GM18861 (cell line): Measurements from ENCODE around the gene RPN2.
A peak's percentile ranks its signal among the peaks of the same experiment; 100 is the strongest.
"Not testable (repeated sequence)": the region's sequence is repeated elsewhere in the genome, so short reads cannot be mapped to it uniquely, and the experiment has no call there.

Experiments used
- ATAC-seq: cut with Tn5 transposase; IDR thresholded peaks from one replicate; pipeline ENCODE4 v1.9.1; 2021; ENCODE audit not compliant: unreplicated experiment

Gene RPN2

DNA sequence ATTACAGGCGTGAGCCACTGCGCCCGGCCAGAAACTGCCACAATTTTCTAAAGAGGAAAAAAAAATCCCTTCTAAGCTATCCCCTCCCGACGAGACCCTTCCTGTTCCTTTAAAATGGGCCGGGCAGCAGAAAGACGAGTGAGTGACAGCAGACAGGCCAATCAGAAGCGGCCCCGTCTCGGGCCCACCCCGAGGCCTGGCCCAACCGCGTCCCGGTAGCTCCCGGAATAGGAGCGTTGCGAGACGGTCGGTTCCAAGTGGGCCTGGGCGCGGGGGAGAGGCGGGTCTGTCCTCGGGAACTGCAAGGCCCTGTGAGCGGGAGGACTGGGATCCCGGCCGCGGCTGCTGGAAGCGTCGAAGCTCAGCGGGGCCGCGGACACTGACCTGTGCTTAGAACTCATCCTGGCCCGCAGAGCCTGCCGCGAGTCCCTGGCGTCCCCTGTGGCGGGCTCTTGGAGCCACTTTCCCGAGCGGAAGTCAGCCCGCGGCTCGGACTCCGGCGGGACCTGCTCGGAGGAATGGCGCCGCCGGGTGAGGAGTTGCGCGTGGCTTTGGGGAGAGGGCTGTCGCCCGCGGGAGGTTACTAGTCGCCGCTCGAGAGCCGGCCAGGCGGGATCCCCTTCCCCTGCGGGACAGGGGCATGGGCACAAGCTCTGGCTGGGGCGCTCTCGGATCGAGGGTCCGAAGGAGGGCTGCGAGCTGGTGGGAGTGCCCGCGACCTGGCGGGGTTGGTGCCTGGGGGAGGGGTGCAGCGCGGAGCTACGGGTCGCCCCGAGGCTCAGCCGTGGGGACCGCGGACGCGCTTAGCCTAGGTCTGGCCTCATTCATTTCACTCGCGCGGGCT is at the start of gene RPN2, which contains the start of gene MROH8:
Gene RPN2, plus strand, starts transcription at position 492 of the 844 bp plus-strand sequence. Its CDS starts 27 bp downstream, at position 519.
Gene MROH8, minus strand, starts transcription at position 710 of the 844 bp plus-strand sequence.
- peak; percentile 74 for ATAC-seq

DNA sequence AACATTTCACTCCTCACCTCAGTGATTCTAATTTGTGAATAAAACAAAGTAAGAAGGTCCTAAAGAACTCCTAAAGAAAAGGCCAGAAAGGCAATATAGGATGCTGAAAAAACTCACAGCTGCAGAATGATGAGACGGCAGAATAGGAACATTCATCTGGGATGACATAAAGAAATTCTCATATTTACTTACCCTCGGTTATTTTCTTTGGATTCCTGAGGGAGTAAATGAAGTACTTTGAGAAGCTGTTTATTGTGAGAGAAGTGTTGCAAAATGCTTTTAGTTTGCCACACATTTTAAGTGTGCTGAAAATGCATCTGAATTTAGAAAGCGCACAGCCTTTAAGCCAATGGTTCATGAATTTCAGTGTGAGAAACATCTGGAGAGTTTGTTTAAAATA is 47.6 kb upstream of the RPN2 start:
- no peak for ATAC-seq

DNA sequence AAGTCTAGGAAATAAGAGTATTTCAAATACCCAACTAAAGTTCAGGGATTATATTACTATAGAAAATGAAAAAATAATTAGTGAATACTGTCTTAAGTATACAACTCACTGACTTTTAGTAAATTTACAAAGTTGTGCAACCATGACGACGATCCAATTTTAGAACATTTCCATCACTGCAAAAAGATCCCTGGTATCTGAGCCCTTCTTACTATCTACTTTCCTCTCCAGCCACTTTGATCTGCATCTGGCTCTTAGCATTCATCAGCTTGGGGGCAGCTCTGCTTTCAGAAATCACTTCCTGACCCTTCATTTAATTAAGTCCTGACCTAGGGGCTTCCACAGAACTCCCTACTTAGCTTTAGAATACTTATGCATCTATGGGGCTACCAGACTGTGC is 45.2 kb upstream of the RPN2 start:
- ATAC-seq: no peak

DNA sequence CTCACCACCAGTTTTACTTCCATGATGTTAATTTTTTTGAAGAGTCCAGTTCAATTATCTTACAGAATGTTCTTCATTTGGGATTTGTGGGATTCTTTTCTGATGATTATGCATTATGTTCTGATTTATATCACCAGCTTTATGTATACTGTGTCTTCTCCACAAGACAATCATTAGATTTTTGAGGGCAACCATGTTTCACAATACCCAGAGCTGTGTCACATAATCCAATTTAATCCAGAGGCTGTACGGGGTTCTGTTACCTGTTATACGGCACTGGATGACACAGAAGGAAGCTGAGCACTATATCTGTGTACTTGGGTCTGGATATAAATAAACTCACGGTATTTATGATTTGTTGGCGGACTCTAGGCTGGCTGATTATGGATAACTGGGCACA is 41.6 kb upstream of the RPN2 start:
- ATAC-seq: no peak

DNA sequence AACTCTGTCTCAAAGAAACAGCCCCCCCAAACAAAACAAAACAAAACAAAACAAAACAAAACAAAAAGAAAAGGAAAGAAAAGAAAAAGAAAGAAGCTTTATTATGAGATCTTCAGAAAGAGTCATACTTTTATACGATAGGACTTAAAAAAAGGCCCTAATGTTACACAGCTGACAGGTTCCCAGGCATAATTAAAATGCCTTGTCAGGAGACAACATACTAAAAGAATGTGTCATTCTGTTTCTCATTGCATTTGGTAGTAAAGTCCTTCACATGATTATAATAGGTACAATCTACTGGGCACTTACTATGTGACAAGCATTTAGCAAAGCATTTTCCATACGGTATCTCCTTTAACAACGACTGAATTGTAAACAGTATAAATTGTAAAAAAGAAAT is 36.4 kb upstream of the RPN2 start:
- ATAC-seq: no peak

DNA sequence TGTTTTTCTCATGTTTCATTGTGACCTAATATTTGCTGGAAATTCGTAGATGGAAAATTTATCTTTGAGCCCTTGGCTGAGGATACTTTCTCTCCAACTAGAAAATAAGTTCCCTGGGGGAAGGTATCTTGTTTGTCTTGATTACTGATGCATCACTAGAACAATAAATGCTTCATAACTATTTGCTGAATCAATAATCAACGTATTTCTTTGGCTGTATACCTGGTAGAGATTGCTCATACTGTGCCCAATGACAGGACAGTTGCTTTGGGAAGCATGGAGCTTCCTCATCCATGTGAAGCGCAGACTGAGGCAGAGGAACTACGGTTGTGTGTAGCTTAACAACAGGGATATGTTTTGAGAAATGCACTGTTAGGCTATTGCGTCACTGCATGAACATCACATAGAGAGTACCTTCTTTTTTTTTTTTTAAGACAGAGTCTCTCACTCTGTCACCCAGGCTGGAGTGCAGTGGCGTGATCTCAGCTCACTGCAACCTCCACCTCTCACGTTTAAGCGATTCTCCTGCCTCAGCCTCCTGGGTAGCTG is 34.2 kb upstream of the RPN2 start:
- no peak for ATAC-seq

DNA sequence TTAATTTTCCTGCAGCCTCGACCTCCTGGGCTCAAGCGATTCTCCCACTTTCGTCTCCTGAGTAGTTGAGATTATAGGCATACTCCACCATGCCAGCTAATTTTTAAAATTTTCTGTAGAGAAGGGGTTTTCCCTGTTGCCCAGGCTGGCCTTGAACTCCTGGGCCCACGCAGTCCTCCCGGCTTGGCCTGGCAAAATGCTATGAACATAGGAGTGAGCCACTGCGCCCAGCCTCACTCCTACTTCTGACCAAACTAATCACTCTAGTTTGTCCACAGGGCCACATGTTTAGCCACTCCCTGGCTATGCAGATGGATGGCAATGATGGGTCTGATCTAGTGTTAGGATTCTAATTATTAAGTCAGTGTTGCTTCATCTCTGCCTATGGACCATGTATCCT is 31.9 kb upstream of the RPN2 start:
- ATAC-seq: no peak

DNA sequence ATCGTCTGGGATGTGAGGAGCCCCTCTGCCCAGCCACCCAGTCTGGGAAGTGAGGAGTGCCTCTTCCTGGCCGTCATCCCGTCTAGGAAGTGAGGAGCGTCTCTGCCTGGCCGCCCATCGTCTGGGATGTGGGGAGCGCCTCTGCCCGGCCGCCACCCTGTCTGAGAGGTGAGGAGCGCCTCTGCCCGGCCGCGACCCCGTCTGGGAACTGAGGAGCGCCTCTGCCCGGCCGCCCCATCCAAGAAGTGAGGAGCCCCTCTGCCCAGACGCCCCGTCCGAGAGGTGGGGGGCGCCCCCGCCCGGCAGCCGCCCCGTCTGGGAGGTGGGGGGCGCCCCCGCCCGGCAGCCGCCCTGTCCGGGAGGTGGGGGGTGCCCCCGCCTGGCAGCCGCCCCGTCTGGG is 28.3 kb upstream of the RPN2 start:
- ATAC-seq: not testable (repeated sequence)

DNA sequence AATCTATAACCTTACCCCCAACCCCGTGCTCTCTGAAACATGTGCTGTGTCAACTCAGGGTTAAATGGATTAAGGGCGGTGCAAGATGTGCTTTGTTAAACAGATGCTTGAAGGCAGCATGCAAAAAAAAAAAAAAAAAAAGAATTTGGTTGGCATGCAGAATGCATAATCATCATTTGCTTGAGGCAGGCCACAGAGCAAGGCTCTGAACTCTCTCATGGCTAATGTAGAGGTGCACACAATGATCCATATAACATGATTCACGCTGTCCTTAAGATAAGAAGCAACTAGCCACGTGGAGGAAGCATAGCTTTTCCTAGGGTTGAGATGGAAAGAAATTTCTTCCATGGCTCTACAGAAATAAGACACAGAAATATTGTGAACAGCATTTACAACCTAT is 27.6 kb upstream of the RPN2 start:
- no peak for ATAC-seq

DNA sequence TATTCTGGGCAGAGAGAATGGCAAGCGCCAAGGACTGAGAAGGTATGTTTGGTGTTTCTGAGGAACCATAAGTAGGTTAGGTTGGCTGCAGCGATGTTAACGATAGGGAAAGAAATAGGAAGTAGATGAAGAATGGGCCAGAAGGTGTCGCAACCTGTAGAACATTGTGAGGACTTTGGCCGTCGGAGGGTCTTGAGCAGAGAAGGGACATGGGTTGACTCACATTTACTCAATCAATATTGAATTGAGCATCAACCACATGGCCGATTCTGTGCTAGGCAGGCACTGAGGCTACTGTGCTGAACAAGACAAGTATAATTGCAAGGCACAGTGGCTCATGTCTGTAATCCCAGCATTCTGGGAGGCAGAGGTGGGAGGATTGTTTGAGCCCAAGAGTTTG is 26.8 kb upstream of the RPN2 start:
- no peak for ATAC-seq

DNA sequence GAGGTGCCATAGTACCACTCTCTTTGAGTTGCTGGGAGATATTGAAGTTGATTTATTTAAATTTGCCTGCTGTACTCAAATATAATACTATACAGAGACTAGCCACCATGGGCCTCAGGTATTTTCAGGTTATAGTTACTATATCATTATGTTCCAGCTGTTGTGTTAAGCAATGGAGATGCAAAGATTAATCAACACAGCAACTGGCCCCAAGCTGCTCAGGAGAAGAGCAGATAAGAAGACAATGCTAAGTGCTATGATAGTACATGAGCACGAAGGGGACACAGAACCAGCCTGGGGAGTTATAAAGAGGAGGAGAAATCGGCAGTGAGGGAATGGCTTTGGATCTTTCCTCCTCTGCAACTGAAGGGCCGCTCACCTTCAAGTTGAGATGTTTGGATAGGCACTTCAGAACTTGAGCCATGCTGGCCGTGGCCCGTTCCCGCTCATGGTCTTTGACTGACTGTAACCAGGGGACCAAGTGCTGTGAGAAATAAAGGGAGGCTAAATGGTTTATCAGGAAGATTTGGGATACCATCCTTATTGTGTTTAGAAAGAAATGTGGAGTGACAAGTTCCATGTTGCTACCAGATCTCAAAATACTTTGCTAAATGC is 24.3 kb upstream of the RPN2 start:
- no peak for ATAC-seq

DNA sequence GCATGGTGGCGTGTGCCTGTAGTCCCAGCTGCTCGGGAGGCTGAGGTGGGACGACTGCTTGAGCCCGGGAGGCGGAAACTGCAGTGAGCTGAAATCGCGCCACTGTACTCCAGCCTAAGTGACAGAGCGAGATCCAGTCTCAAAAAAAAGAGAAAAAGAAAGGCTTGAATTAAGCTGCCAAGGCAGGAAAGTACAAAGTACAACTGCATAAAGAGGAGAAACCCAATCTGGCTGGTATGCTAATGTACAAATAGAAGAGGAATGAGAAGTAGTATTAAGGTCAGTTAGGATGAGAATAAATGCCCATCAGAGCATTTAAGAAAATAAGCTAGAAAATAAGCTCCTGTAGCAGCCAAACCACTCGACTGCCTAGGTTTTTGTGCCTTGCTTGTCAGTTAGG is 23.1 kb upstream of the RPN2 start:
- no peak for ATAC-seq

DNA sequence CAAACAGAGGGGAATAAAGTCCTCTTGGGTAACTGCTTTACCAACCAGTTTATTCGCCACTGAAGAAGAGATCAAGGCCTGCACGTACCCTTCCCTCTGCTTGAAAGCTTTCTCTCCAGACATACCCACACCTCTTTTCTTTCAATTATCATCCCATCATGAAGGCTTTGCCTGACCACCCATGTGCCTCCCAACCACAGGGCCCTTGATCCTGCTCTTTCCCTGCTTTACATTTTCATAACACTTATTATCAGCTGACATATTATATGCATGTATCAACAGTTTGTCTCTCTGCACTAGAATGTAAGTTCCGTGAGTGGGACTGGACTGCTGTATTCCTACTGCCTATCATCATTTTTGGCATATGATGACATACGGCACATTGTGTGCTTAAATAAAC is 20.9 kb upstream of the RPN2 start:
- ATAC-seq: no peak

DNA sequence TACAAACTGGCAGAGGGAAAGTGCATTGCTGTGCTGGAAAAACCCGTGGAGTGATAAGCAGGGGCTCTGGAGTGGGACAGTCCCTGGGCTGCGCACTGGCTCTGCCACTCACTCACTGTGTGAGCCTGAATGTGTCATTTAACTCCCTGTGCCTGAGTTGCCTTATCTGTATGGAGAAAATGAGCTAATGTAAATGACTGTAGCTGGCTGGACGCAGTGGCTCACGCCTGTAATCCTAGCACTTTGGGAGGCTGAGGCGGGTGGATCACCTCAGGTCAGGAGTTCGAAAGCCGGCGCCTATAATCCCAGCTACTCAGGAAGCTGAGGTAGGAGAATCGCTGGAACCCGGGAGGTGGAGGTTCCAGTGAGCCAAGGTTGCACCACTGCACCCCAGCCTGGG is 18.4 kb upstream of the RPN2 start:
- ATAC-seq: no peak

DNA sequence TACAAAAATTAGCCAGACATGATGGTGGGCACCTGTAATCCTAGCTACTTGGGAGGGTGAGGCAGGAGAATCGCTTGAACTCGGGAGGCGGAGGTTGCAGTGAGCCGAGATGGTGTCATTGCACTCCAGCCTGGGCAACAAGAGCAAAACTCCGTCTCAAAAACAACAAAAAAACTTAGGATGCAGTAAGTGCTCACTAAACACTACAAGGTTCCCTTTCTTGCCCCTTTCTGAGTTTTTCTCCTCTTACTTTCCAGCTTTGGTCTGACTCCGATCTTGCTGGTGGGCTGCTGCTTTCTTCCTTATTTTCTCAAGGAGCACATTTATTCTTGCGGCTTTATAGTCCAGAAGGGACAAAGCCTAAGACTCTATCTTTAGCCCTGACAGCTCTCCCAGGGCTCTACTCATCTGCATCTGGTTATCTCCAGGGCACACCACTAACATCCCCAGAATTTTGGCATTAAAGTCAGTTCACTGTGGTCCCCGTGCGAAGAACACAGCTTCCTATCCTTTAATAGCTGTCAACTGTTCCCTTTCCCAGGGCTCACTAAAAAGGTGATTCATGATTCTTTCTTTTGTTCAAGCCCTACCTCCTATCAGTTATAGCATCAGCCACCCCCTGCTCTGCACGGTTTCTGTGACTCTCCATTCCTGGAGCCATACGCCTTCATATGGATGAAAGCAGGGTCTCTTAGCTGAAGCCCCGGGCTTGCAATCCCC is 17.1 kb upstream of the RPN2 start:
- ATAC-seq: no peak

DNA sequence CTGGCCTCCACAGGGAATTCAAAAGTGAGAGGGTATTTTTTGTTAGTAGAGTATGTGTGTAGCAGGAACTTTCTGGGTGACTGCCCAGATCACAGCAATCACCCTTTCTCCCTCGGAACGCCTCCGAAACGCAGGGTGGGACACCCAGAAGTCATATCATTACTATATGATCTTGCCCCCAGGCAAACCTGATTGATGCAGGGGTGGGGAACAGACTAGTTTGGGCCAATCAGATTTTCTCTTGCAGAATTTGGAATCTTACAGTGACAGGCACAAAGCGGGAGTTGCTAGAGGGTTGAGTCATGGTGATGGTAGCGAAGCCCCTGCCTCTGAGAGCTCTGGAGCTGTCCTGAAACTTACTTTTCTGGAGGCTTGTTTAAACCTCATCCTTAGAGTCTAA is 16.5 kb upstream of the RPN2 start:
- no peak for ATAC-seq

DNA sequence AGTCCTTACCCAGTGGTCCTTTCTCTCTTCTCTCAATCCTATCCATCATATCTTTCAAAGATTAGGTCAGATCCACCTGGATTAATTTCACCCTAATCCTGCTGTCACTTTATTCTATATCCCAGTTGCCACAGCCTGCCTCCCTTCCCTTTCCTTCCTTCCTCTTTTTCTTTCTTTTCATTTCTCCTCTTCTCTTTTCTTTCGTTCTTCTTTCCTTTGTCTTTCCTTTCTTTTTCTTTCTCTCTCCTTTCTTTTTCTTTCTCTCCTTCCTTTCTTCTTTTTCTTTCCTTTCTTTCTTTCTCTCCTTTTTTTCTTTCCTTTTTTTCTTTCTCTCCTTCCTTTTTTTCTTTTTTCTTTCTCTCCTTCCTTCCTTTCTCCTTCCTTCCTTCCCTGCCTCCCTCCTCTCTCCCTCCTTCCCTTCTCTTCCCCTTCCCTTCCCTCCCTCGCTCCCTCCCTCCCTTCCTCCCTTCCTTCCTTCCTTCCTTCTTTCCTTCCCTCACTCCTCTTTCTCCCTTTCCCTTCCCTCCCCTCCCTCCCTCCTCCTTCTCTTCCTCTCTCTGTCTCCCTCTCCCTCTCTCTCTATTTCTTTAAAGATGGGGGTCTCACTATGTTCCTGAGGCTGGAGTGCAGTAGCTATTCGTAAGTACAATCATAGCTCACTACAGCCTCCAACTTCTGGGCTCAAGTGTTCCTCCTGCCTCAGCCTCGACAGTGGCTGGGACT is 15.1 kb upstream of the RPN2 start:
- ATAC-seq: no peak

DNA sequence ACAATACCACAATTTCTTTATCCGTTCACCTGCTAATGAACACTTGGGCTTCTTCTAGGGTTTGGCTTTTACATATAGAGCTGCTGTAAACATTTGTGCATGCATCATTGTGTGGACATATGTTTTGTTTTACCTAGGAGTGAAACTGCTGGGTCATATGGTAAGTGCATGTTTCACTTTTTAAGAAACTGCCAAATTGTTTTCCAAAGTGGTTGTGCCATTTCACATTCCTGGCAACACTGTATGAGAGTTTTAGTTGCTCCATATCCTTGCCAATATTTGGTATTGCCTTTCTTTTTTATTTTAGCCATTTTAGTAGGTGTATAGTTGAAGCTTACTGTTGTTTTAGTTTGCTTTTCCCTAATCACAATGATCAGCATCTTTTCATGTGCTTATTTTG is 14.1 kb upstream of the RPN2 start:
- no peak for ATAC-seq

DNA sequence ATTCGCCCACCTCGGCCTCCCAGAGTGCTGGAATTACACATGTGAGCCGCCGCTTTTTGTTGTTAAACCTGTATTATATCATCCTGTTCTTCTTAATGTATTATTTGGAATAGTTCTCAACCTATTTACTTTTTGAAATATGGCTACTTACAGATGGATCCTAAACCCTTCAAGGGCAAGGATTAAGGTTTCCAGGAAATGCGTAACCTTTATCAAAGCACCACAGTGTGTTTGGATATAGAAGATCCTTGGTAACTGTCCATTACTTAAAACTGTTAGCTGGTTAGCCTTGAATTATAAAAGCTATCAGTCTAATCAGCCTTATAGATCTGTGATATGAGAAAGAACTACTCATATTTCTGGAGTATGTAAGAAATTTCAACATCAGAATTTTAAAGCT is 12.3 kb upstream of the RPN2 start:
- ATAC-seq: no peak

DNA sequence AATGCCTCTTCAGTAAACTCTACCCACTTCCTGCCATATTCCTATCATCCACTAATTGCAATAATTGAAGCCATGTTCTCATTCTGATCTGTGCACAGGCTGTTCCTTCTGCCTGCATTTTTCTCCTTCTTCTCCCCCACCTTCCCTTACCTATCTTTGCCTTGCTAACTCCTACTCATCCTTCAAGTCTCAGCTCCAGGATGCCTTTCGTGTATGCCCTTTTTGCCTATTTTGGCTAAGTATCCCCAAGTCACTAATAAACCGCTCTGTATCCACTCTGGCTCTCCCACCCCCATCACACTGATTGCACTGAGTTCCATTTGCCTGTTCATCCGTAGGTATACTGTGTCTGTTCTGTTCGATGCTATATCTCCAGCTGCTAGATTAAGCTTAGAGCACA is 6.3 kb upstream of the RPN2 start:
- no peak for ATAC-seq
